HepG2 (cell line): ENCODE measurements around the gene TNFSF9. TPM values are rescaled to one million over a fixed set of nuclear protein-coding genes. Genes with fewer than 3 reads are reported as not detected.

ENCODE experiments used
- ATAC-seq: fragments of 200-7000 bp; cut with Tn5 transposase; 3 replicates; pipeline ENCODE4 v1.9.1; 2020; ENCODE audit warnings: mild to moderate bottlenecking, moderate library complexity
- BruUV-seq: library from RNA; stranded (reverse); fragments of 400-500 nt; replicated peaks from 2 replicates; lab custom pipeline; 2021; lab: Mats Ljungman, UMichigan
- CTCF ChIA-PET: fragments of 300-600 bp; formaldehyde crosslinking; extraction: SDS; loops from one replicate; lab custom pipeline; 2021; ENCODE audit warnings: low total read pairs, inconsistent platforms, low intra/inter-chr PET ratio; lab: Yijun Ruan, JAX
- POLR2A ChIA-PET: fragments of 350-600 bp; sonication (Branson Sonifier 250); formaldehyde crosslinking; loops from one replicate; lab custom pipeline; 2020; ENCODE audit warnings: antibody characterized with exemption, inconsistent platforms; lab: Yijun Ruan, JAX
- DNase-seq: peaks from one replicate; pipeline ENCODE4 v3.0.0-alpha.2; 2015; ENCODE audit warnings: low spot score
- FAIRE-seq: peaks from 3 replicates; lab custom pipeline; 2011; peaks lifted over from hg19 to GRCh38; lab: Jason Lieb, UNC
- H2AFZ ChIP-seq: one replicate; pipeline ENCODE4 v1.6.1; 2011; ENCODE audit warnings: low read length, inconsistent platforms
- H3K27ac ChIP-seq: fragments of 300-600 bp; 3 replicates; pipeline ENCODE4 v1.8.0; 2011; ENCODE audit warnings: mixed run types, mild to moderate bottlenecking, mixed read lengths, low read length, inconsistent platforms; ENCODE audit not compliant: insufficient read depth; ENCODE audit errors: extremely low read length
- H3K27me3 ChIP-seq, 2 experiments: fragments of 200-600 bp in 1 of 2; 2 replicates in 1 of 2; 3 replicates in 1 of 2; pipeline versions ENCODE4 v1.6.0 to v1.8.0; 2011; ENCODE audit warnings: low read length in 2 of 2, mild to moderate bottlenecking in 2 of 2, moderate library complexity in 2 of 2, inconsistent platforms in 1 of 2; ENCODE audit not compliant: insufficient read depth in 2 of 2, control insufficient read depth in 1 of 2
- H3K36me3 ChIP-seq, 2 experiments: fragments of 200-600 bp in 1 of 2; replicated peaks in 1 of 2; 2 replicates in 1 of 2; 3 replicates in 1 of 2; pipeline versions ENCODE4 v1.5.1 to v1.8.0; 2011; ENCODE audit warnings: low read length in 2 of 2, inconsistent platforms in 1 of 2; ENCODE audit not compliant: insufficient read depth in 2 of 2, control insufficient read depth in 1 of 2
- H3K4me1 ChIP-seq: 2 replicates; pipeline ENCODE4 v1.5.1; 2012; ENCODE audit warnings: low read length, inconsistent platforms; ENCODE audit not compliant: insufficient read depth
- H3K4me2 ChIP-seq: 2 replicates; pipeline ENCODE4 v1.6.0; 2011; ENCODE audit warnings: low read depth, low read length, inconsistent platforms
- H3K4me3 ChIP-seq, 3 experiments: fragments of 200-600 bp in 1 of 3; sonication (generic), shearing (Covaris generic) in 1 of 3; replicated peaks in 1 of 3; 2 replicates each; pipeline ENCODE4 v1.5.1; 2011 to 2016; ENCODE audit warnings: low read length in 3 of 3, inconsistent platforms in 2 of 3, low read depth in 2 of 3, mild to moderate bottlenecking in 2 of 3, control low read depth in 1 of 3, mixed read lengths in 1 of 3; ENCODE audit not compliant: insufficient read depth in 1 of 3
- H3K79me2 ChIP-seq: one replicate; pipeline ENCODE4 v1.6.1; 2011; ENCODE audit warnings: low read length, inconsistent platforms; ENCODE audit not compliant: insufficient read depth
- H3K9ac ChIP-seq: 2 replicates; pipeline ENCODE4 v1.6.0; 2011; ENCODE audit warnings: mild to moderate bottlenecking, low read depth, low read length, inconsistent platforms; ENCODE audit not compliant: insufficient read depth
- H3K9me3 ChIP-seq: 2 replicates; pipeline ENCODE4 v1.5.1; 2012; ENCODE audit warnings: mild to moderate bottlenecking, low read length
- H4K20me1 ChIP-seq: 2 replicates; pipeline ENCODE4 v1.6.0; 2011; ENCODE audit warnings: inconsistent platforms, mild to moderate bottlenecking, low read length, moderate library complexity; ENCODE audit not compliant: insufficient read depth
- CCAR2 ChIP-seq: fragments of 200-400 bp; formaldehyde crosslinking; optimal IDR thresholded peaks from 2 replicates; pipeline ENCODE3; 2018; ENCODE audit warnings: low read depth, mild to moderate bottlenecking, low read length, moderate library complexity
- DPF2 ChIP-seq: sonication (generic); formaldehyde crosslinking; IDR thresholded peaks from 2 replicates; pipeline ENCODE4 v1.4.0; 2020; ENCODE audit warnings: mild to moderate bottlenecking, low read depth, missing genetic modification reagents, borderline replicate concordance
- ELF4 ChIP-seq: sonication (generic); formaldehyde crosslinking; IDR thresholded peaks from 2 replicates; pipeline ENCODE4 v1.5.0; 2020; ENCODE audit warnings: missing genetic modification reagents, mild to moderate bottlenecking, moderate library complexity, borderline replicate concordance
- SPEN ChIP-seq: sonication (generic); formaldehyde crosslinking; IDR thresholded peaks from 2 replicates; pipeline ENCODE4 v1.5.1; 2020; ENCODE audit warnings: low read depth, mild to moderate bottlenecking, missing genetic modification reagents
- TP53 ChIP-seq: sonication (generic); formaldehyde crosslinking; conservative IDR thresholded peaks from 2 replicates; pipeline ENCODE4 v1.4.0; 2020; ENCODE audit warnings: missing genetic modification reagents
- ZNF496 ChIP-seq: sonication (generic); formaldehyde crosslinking; IDR thresholded peaks from 2 replicates; pipeline ENCODE4 v1.8.1; 2023; ENCODE audit warnings: mild to moderate bottlenecking, moderate library complexity, missing genetic modification reagents; ENCODE audit not compliant: insufficient replicate concordance
- ZSCAN21 ChIP-seq: sonication (generic); formaldehyde crosslinking; IDR thresholded peaks from 2 replicates; pipeline ENCODE4 v1.8.0; 2022; ENCODE audit warnings: mild to moderate bottlenecking, missing genetic modification reagents, moderate library complexity, borderline replicate concordance
- WGBS: methylation state at CpG from one replicate; pipeline ENCODE4 v1.1.6; 2017; ENCODE audit warnings: low lambda C conversion rate; 5-methylcytosine and 5-hydroxymethylcytosine counted together
- in situ Hi-C: cut with HindIII; loops from 2 replicates; pipeline ENCODE4 v1.10.0; 2017; ENCODE audit warnings: low pct_unique_long_range_greater_than_20kb; ENCODE audit not compliant: extremely low pct_ligation_motif_present
- intact Hi-C: fragments of 100-400 bp; cut with micrococcal nuclease; formaldehyde crosslinking; loops from one replicate; pipeline ENCODE4 v1.10.0; 2022; ENCODE audit not compliant: unreplicated experiment
- polyA plus RNA-seq, 8 experiments: library from polyadenylated mRNA; depleted of rRNA in 3 of 8; stranded (reverse) in 7 of 8; unstranded in 1 of 8; fragments of >200 nt; fragmentation: Illumina TruSeq in 4 of 8; extraction: Trizol in 4 of 8; gene quantifications; 2 replicates each; pipeline versions ENCODE4 v1.2.1 to v1.2.3, GENCODE V29; 2011 to 2016; ENCODE audit warnings: low read depth in 4 of 8, missing spikeins in 1 of 8, mixed read lengths in 1 of 8; ENCODE audit not compliant: insufficient read depth in 1 of 8
- total RNA-seq, 5 experiments: library from RNA; depleted of rRNA; stranded (reverse); fragments of >200 nt; fragmentation: Illumina TruSeq; extraction: Trizol; gene quantifications; 2 replicates each; pipeline ENCODE4 v1.2.3, GENCODE V29; 2016; ENCODE audit warnings: low read depth in 1 of 5
- TF ChIP-seq, protein P1 (sequence below): sonication (generic); formaldehyde crosslinking; IDR thresholded peaks from 2 replicates; pipeline ENCODE4 v1.4.0; 2020; ENCODE audit warnings: mild to moderate bottlenecking, missing genetic modification reagents, borderline replicate concordance

The TNFSF9 gene
- total and polyA plus RNA-seq, 2 of the 13 experiments (the other 11 are each of a cell fraction or from before 2014, with no cell fraction given): 1.0 to 1.8 TPM

DNA sequence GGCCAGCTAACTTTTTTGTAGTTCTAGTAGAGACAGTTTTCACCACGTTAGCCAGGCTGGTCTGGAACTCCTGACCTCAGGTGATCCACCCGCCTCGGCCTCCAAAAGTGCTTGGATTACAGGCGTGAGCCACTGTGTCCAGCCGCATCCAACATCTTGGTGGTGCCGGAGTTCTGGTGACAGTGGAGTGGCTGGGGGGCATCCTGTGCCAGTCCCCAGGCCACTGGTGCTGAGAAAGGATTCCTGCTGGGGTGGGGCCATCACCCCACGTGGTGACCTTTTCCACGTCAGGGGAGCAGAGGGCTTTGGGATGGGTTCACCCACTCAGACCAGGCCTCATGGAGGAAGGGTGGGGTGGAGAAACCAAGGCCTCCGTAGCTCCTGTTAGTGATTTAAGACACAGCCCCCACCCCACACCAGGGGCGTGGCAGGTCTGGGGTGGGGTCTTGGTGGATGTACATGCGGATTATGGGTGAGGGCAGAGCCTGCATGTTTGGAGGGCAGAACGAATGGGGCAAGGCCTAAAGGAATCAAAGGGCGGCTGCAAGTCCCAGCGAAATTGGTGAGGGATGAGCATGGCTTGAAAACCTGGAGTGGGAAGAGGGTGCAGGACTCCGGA lies 15.8 kb upstream of the TNFSF9 start:
- intact Hi-C loops: no loop called here
- H3K4me1 ChIP-seq: peaks cover 63% of the 10 kb centered on the region

More for the DNA sequence above, 15.8 kb upstream of the TNFSF9 start:
- Histone ChIP-seq H3K9me3 (no peaks in the 10 kb centered on the region), H3K27ac (no peak overlapping the region), H3K4me2 (no peak overlapping the region), H3K79me2 (no peaks in the 10 kb centered on the region)
- BruUV-seq: no TSS peak
- no peak for FAIRE-seq
- in situ Hi-C loops: loop anchor here (5.0 kb wide), 1 partner anchor 117 kb away; no protein-coding TSS in a partner anchor
- TF ChIP-seq SPEN (CRISPR knock-in tag): no peak
- no peak for TF ChIP-seq CCAR2
- TF ChIP-seq, protein P1, sequence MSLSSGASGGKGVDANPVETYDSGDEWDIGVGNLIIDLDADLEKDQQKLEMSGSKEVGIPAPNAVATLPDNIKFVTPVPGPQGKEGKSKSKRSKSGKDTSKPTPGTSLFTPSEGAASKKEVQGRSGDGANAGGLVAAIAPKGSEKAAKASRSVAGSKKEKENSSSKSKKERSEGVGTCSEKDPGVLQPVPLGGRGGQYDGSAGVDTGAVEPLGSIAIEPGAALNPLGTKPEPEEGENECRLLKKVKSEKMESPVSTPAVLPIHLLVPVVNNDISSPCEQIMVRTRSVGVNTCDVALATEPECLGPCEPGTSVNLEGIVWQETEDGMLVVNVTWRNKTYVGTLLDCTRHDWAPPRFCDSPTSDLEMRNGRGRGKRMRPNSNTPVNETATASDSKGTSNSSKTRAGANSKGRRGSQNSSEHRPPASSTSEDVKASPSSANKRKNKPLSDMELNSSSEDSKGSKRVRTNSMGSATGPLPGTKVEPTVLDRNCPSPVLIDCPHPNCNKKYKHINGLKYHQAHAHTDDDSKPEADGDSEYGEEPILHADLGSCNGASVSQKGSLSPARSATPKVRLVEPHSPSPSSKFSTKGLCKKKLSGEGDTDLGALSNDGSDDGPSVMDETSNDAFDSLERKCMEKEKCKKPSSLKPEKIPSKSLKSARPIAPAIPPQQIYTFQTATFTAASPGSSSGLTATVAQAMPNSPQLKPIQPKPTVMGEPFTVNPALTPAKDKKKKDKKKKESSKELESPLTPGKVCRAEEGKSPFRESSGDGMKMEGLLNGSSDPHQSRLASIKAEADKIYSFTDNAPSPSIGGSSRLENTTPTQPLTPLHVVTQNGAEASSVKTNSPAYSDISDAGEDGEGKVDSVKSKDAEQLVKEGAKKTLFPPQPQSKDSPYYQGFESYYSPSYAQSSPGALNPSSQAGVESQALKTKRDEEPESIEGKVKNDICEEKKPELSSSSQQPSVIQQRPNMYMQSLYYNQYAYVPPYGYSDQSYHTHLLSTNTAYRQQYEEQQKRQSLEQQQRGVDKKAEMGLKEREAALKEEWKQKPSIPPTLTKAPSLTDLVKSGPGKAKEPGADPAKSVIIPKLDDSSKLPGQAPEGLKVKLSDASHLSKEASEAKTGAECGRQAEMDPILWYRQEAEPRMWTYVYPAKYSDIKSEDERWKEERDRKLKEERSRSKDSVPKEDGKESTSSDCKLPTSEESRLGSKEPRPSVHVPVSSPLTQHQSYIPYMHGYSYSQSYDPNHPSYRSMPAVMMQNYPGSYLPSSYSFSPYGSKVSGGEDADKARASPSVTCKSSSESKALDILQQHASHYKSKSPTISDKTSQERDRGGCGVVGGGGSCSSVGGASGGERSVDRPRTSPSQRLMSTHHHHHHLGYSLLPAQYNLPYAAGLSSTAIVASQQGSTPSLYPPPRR (CRISPR knock-in tag): no peak
- no peak for TF ChIP-seq ZSCAN21 (CRISPR knock-in tag)
- no peak for TF ChIP-seq ELF4
- no peak for TF ChIP-seq ZNF496 (CRISPR knock-in tag)
- TF ChIP-seq DPF2 (CRISPR knock-in tag): no peak
- TF ChIP-seq TP53 (CRISPR knock-in tag): no peak
- TF ChIP-seq, all 625 proteins: peak for 0
- Histone ChIP-seq H3K9ac (no peak overlapping the region), H2AFZ (no peak overlapping the region), H3K36me3 (no peaks in the 10 kb centered on the region), H3K4me3 (no peak overlapping the region), H4K20me1 (no peaks in the 10 kb centered on the region), H3K27me3 (no peaks in the 10 kb centered on the region; a peak in 1 of 5 replicates)
- CTCF ChIA-PET: interaction anchor here (2.4 kb wide), 1 partner anchor 118 kb away, joined by 24 read pairs; no protein-coding TSS in a partner anchor
- DNase-seq (no peak), ATAC-seq (no peak)
- 76% methylated on average over 14 of the region's 15 CpGs for WGBS
- POLR2A ChIA-PET: no interaction called here
